OCI-M2 (cell line): ENCODE measurements around the gene MRRF.
"Not testable (repeated sequence)": the region's sequence is repeated elsewhere in the genome, so short reads cannot be mapped to it uniquely, and the experiment has no call there.

Experiments used
- DNase-seq: peaks from one replicate; lab custom pipeline; 2025; ENCODE audit not compliant: unreplicated experiment; lab: John Stamatoyannopoulos, UW

The MRRF gene

DNA sequence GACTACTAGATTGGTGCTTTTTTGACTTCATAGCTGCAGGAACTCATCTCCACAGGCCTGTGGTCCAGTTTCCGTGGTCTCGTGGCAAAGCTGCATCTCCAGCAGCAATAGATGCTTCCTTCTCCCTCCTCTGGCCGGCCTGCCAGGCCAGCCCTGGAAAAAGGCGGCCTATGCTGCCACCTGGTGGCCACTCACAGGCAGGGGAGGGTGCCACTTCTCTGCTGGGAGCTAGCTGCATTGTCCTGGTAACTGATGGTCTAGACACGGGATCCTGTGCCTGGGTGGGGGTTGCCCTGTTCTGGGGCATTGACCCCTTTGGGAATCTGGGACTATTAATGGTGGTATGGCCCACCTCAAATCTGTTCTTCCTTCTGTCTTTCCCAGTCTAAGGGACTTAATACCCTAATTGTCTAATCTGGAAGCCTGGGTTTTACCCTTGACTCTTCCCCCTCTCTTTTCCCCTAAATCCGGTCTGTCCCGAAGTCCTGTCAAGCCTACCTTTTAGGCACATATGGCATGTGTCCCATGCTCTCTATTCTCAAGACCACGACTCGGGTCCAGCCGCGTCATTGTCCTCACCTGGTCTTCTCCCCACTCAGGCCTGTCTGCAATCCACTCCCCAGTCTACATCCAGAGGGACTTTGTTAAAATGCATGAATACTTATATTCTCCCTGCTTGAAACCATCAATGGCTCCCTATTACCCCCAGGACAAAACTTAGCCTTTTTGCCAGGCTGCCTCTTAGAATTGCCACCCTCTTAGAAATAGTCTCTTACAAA is 86.1 kb downstream of the MRRF start:
- peak; percentile 29 for DNase-seq

DNA sequence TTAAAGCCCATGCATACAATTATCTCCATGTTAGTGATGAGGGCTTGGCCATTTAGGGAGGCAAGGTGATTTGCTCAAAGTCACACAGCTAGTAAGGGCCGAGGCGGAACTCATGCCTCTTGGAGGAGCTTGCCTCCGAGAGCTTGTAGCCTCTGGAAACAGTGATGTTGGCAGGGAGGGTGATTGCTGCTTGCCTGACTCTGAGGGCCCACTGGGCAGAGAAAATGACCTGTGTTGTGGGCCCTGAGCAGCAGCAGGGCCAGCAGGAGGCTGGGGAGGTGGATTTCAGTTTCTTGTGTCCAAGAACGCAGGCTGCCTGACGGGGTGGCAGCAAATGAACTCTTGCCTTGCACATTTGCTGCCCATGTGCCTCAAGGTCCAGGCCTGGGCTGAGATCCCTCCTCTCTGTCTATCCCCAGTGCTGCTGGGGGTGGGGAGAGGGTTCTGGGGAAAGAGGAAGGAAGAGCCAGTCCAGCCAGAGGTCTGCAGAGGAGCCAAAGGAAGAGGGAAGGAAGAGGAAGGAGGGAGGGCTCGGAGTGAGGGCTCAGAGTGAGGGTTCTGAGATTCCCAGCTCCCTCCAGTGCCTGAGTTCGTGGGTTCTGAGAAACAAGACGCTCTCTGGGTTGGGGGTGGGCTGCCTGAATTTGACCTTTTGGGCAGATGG is 90.0 kb downstream of the MRRF start:
- no peak for DNase-seq

DNA sequence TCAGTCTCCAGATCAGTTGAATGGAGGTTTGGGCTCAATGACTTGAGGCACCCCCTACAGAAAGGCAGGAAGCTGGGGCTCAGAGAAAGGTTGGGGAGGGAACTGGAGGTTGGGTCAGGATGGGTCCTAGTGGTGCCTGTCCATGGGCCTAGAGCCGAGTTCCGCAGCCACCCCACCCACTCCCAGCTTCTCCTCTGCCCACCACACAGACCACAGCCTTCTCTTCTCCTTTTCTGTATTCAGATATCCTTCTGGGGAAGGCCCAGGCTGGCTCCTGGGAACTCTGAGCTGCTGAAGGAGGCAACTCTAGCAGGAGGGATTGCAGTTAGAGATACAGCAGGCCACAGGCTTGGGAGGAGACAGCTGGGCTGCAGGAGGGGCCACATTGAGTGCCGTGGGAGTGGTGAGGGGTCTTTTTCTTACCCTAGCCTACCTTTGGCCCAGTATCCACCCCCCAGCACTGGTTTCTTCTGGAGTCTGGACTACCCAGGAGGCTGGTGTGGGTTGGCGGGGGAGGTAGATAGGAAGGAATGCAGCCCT is 90.7 kb downstream of the MRRF start:
- no peak for DNase-seq

DNA sequence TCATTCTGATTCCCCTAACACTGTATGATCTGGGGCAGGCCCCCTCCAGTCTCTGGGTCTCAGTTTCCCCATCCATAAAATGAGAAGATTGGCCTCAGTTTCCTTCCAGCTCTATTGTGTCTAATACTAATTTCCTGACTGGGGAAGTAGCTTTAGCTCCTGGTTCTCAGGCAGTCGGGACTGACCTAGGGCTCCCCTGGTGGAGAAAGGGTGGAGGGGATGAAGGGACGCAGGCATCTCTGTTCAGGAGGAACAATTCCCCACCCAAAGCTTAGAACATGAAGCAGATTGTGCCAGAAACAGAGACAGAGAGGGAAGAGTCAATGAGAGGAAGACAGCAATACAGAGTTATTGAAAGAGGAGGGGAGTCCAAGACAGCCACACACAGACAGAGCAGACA is 91.9 kb downstream of the MRRF start:
- DNase-seq: no peak

DNA sequence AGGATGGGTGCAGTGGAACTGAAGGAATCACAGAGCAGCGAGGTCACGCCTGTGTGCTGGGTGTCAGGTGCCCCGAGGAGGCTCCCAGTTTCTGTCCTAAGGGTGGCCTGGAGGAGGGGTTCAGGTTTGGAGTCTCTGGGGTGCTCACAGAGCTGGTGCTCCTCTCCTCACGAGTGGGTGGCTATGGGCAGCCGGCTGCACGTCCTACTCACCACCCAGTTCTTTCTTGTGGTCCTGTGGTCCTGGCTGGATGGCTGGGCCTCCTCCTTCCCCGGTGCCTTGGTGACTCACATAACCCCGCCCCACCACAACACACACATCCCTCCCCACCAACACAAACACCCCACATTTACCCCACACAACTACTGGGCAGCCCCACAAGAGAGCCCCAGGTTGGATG is 96.2 kb downstream of the MRRF start:
- DNase-seq: no peak

DNA sequence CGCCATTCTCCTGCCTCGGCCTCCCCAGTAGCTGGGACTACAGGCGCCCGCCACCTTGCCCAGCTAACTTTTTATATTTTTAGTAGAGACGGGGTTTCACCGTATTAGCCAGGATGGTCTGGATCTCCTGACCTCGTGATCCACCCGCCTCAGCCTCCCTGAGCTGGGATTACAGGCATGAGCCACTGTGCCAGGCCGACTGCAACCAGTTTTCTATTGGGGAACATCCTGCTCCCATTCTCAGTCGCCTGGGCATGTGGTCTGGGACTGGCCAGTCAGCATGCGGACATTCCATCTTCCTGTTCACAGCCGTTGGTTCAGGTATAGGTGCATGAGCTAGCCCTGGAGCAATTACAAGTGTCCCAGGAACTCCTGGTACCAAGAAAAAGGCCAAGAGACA is 98.4 kb downstream of the MRRF start:
- not testable (repeated sequence) for DNase-seq

DNA sequence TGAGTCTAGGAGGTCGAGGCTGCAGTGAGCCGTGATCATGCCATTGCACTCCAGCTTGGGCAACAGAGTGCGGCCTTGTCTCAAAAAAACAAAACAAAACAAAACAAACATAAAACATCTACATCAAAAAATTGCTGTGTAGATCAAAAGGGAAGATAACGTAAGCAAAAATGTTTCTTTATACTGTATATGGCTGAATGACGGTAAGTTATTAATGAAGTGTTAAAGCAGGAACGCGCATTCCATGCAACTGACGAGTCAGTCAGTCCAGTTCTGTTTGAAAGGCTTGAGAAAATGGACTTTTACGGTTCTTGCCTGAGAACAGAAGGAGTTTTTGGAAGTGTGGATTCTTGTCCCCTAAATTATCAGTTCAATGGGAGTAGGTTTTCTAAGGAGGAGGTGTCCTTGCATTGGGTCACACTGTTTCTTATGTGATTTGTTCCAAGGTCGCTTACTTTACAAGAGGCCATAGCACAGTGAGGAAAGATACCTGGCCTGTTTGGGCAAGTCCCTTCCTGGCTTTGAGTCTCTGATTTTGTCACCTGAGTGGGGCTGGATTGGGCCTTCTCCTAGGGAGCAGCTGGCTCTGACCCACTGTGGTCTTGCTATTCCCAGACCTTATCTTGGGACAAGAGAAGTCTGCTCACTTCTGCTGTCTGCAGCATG is 99.6 kb downstream of the MRRF start:
- no peak for DNase-seq

DNA sequence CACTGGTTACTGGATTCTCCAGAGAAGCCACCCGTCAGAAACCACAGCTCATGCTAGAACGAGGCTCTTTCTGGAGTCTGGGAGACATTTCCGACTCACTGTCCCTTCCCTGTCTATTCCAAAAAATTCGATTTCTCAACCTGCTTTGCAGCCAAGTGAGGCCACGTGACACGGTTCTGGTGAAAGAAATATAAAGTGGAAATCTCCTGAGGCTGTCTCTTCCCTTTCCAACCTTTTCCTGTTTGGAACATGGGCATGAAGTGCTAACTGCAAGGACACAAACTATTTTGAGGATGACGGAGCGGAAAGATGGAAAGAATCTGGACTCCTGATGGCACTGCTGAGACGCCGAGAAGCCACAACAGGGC is 100.1 kb downstream of the MRRF start:
- DNase-seq: no peak

DNA sequence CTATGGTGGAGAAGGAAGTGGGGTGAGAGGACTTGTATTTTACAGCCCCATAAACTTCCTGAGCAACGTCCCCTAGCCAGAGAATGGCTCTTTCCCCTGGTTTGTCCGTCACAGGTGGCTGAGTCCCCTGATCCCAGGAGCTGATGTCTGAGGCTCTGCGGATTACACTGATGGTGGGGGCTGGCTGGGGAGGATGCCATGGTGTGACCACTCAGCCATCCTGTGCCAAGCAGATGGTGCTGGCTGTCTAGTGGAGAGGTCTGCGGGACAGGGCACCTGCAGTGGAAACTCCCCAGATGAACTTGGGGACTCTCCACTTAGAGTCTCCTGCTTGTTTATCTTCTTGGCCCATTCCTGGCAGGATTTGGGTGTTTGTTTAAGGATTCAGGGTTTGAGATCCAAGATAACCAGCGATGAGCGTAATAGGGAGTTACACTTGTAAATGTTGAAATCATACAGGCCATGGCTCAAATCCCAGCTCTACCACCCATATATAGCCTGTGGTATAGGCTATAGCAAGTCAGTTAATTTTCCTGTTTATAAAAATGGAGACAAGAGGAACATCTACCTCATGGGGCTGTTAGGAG is 101.5 kb downstream of the MRRF start:
- no peak for DNase-seq

DNA sequence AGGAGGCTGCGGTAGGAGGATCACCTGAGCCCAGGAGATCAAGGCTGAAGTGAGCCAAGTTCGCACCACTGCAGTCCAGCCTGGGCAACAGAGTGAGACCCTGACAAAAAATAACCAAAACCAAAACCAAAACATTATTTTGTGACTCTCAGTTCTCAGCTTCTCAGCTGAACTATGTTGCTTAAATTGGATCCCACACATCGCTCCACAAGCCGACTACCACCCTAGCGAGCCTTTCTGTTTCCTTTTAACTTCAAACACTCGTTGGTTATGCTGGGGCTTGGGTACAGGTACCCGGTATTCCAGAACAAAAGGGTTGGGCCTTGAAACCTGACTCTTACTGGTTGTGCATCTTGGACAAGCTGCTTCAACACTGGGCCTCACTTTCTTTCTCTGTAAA is 102.4 kb downstream of the MRRF start:
- no peak for DNase-seq

DNA sequence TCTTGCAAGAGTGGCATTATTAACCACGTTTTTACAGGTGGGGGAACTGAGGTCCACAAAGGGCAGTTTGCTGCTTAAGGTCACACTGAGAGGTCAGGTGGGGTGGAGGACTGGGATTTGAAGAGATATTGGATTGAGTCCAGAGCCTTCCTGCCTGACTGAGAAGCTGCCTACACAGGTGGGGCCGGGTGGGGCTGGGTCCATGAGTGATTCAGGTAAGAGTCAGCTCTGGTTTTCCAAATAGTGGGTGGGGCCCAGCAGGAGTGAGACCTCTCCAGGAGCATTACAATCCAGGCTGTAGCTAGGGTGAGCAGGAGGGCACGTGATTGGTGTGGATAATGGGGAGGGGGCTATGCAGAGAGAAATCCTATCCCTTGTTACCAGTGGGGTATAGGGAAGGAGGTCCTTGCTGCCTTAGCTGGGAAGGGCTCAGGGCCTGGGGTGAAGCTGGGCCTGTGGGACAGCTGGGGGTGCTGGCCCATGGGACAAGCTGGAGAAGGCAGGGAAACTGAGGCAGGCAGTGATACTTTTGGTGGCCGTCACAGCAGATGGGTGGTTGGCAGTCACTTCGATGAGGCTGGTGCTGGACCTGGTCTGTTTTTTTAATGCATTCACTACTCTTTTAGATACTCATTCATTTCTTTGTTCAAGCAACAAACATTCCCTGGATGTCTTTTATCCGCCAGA is 103.2 kb downstream of the MRRF start:
- DNase-seq: no peak

DNA sequence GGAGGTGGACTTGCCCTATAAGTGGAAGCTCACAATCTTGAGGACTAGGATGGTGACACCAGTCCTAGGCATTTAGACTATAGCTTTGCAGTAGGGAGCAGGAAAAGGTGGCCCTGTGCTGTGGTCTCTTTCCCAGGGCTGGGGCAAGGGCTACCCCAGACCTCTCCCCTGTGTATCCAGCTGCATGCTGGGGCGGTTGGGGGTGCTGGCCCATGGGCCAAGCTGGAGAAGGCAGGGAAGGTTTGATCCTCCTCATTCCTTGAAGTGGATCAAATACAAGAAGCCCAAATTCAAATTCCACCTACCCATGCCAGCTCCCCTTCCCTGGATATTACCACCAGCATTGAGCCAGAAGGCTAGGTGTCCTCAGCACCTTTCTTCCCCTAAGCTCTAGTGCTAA is 104.0 kb downstream of the MRRF start:
- DNase-seq: no peak

DNA sequence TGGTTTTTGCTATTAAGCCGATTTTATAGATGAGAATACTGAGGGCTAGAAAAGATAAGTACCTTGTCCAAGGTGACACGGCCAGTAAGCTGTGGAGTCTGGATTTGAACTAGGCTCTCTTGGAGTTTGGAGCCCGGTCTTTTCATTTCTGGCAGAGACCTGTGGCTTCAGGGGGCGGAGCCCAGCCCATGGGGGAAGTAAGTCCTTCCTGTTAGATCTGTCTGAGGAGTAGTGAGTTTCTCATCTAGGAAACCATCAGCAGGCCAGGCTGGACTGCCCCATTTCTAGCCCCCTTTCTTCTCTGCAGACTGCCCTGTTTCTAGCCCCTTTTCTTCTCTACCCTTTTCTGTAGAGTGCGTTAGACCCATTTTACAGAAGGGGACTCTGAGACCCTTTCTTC is 105.6 kb downstream of the MRRF start:
- no peak for DNase-seq

DNA sequence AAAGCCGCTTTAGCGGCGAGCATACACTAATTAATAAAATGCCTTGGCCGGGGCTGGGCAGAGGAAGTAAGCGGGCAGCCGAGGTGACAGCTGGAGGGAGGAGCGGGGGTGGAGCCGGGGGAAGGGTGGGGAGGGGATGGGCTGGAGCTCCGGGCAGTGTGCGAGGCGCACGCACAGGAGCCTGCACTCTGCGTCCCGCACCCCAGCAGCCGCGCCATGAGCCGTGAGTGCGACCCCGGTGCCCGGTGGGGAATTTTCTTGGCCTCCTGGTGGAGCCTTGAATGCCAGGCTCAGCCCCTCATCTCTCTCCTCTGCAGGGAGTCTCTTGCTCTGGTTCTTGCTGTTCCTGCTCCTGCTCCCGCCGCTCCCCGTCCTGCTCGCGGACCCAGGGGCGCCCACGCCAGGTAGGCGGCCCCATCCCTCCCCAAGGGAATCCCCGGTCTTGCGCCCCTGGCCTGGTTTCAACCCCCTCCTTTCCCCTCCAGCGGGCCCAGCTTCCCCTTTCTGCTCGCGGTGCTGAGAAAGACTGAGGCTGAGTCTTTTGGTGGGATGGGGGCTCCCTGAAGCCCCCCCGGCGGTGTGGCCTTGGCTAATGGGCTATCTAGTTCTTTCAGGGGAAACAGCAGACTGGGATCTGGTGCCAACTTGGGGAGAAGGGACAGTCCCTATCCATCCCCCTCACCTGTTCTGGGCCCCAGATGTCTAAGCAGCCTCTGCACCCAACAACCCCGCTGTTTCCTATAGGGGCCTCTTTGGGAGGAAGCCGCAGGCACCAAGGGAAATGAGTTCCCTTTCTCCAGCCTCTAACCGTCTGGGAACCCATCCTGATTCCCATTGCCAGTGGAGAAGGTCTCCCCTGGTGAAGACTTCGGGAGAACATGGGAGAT is 106.4 kb downstream of the MRRF start, which contains the start of gene PTGS1:
Gene PTGS1 (plus strand): TSS at position 156 of the 887 bp plus-strand sequence. CDS start 61 bp downstream, at position 217.
- DNase-seq: no peak

DNA sequence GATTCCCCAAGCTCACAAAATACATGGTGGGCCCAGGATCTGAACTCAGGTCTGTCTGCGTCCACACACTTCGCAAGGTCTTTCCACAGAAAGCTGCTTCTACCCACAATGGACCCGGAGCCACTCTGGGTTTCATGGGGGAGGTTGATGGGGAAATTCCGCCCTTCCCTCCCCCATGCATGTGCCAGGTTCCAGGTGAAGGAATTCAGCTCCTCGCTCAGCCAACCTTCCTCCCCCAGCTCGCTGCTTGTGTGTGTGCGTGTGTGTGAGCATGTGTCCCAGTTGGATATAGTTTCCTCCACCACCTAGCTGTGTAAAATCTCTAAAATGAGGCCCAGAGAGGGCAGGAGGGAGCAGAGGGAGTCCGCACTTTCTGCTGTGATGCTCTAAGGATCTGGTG is 107.2 kb downstream of the MRRF start:
- DNase-seq: no peak

DNA sequence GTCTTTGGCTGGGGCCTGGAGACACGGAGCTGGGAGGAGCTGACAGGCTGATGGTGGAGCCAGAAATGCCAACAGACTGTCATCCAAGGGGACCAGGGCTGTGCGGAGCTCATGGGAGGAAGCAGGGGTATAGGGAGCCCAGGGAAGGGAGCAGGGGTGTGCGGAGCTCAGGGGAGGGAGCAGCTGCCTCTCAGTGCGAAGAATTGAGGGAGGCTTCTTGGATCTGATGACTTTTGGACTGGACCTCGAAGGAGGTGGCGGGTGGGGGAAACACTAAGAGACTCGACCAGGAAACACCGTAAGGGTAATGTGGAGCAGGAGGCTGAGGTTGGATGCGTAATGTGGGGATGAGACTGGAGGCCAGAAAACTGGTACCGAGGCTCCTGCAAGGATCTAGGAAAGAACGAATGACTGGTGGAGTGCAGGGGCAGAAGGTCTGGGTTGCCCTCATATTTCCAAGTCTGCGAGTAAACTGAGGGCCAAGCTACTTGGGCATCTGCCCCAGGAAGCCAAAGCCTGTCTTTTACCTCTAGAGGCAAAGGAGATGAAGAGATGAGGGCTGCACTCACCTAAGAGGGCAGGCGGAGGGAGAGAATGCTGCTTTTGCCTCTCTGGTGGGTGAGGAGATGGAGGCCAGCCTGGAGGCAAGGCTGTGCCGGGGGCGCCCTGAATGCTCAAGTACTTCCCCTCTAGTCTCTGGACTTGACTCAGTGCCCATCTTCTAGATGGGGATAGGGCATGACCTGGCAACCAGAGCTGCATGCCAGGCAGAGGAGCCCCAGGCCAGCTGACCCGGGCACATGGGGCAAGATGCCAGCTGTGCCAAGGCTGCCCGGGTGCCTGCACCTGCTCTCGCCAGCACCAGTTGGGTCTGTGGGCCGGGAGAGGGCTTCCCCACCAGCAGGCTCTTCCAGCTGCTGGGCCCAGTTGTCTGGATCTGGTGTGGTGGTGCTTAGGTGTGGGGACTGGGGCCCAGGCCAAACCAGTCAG is 108.5 kb downstream of the MRRF start:
- no peak for DNase-seq

DNA sequence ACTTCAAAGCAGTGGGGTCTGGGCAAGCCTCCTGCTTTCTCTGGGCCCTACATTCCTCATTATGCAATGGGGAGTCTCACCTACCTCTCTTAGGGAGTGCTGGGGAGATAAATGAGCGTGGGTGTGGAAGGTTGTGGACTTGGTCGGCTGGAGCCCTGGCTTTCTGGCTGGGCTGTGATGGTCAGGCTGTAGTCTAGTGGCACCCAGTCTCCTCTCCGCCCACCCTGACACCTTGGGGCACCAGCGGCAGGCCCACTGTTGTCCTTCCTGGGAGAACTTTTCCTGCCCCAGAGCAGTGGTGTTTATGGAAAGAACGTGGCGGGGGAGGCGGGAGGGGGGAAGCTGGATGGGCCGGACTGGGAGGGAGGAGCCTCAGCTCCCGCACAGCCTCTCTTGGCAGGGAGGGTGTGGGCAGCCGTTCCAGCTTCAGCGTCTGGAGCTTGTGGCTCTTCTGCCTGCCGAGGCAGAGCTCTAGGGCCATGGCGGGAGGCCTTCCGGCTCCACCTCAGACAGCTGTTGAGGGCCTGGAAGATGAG is 110.3 kb downstream of the MRRF start:
- no peak for DNase-seq

DNA sequence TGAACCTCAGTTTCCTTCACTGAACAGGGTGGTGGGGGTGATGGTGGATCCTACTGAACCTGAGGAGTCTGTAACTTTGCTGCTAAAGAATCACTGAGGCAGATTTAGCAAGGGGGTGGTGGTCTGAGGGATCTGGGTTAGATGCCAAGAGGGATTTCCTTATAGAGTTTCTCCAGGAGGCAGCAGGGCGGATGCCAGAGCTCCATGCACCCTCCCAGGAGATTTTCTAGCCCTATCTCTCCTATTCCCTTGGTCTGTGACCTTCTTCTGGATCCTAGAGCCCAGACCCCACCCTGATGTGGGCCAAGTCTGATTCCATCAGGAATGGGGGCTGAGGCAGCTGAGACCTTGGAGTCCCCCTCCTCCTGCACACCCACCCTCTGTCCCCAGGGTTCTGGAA is 112.1 kb downstream of the MRRF start:
- DNase-seq: no peak
